Neural progenitor cell (in vitro differentiated cells): ENCODE data around the gene MAPK13. TPM values are rescaled to one million over a fixed set of nuclear protein-coding genes. Genes with fewer than 3 reads are reported as not detected.
A peak's percentile ranks its signal among the peaks of the same experiment; 100 is the strongest.

Experiments used
- DNase-seq: peaks from one replicate; pipeline ENCODE4 v3.0.0-alpha.2; 2016; ENCODE audit warnings: low spot score
- H2AFZ ChIP-seq: fragments of 200-600 bp; sonication (generic); replicated peaks from 2 replicates; pipeline ENCODE4 v1.6.1; 2016; ENCODE audit warnings: antibody characterized with exemption
- H3F3A ChIP-seq: fragments of 200-600 bp; sonication (generic); 2 replicates; pipeline ENCODE4 v1.6.1; 2016; ENCODE audit warnings: antibody characterized with exemption, low read depth
- H3K27ac ChIP-seq: fragments of 200-600 bp; sonication (generic); 2 replicates; pipeline ENCODE4 v1.5.1; 2016; ENCODE audit warnings: mild to moderate bottlenecking
- H3K27me3 ChIP-seq: fragments of 200-600 bp; sonication (generic); 2 replicates; pipeline ENCODE4 v1.6.1; 2016; ENCODE audit warnings: mild to moderate bottlenecking, moderate library complexity
- H3K36me3 ChIP-seq: fragments of 200-600 bp; sonication (generic); 2 replicates; pipeline ENCODE4 v1.5.1; 2016
- H3K4me1 ChIP-seq: fragments of 200-600 bp; sonication (generic); 2 replicates; pipeline ENCODE4 v1.6.1; 2016; ENCODE audit warnings: mixed run types
- H3K4me2 ChIP-seq: fragments of 200-600 bp; sonication (generic); 2 replicates; pipeline ENCODE4 v1.6.1; 2016
- H3K4me3 ChIP-seq: fragments of 200-600 bp; sonication (generic); 2 replicates; pipeline ENCODE4 v1.5.1; 2016
- H3K79me2 ChIP-seq: fragments of 200-600 bp; sonication (generic); 2 replicates; pipeline ENCODE4 v1.6.1; 2016; ENCODE audit warnings: low read depth
- H3K9ac ChIP-seq: fragments of 200-600 bp; sonication (generic); 2 replicates; pipeline ENCODE4 v1.6.1; 2016
- H3K9me3 ChIP-seq: fragments of 200-600 bp; sonication (generic); 2 replicates; pipeline ENCODE4 v1.5.1; 2016; ENCODE audit warnings: low read depth
- H4K20me1 ChIP-seq: fragments of 200-600 bp; sonication (generic); 2 replicates; pipeline ENCODE4 v1.6.1; 2016; ENCODE audit warnings: low read depth
- H3K27ac Mint-ChIP-seq: 3 replicates; pipeline ENCODE4 v1.8.0; 2021; ENCODE audit warnings: mixed read lengths
- H3K27me3 Mint-ChIP-seq: 2 replicates; pipeline ENCODE4 v1.8.0; 2022; ENCODE audit warnings: low read depth, mild to moderate bottlenecking, inconsistent platforms, moderate library complexity, mixed read lengths; ENCODE audit not compliant: insufficient read depth
- H3K36me3 Mint-ChIP-seq: 3 replicates; pipeline ENCODE4 v1.8.0; 2021; ENCODE audit warnings: mixed read lengths
- H3K4me1 Mint-ChIP-seq: 3 replicates; pipeline ENCODE4 v1.8.0; 2021; ENCODE audit warnings: mixed read lengths
- H3K4me3 Mint-ChIP-seq: 3 replicates; pipeline ENCODE4 v1.8.0; 2021; ENCODE audit warnings: mild to moderate bottlenecking, moderate library complexity, mixed read lengths
- H3K9me3 Mint-ChIP-seq: 3 replicates; pipeline ENCODE4 v1.8.0; 2020; ENCODE audit warnings: mixed read lengths
- EZH2 ChIP-seq: fragments of 200-600 bp; sonication (generic); IDR thresholded peaks from 2 replicates; pipeline ENCODE4 v1.6.1; 2017; ENCODE audit warnings: antibody characterized with exemption, mild to moderate bottlenecking, moderate library complexity
- EZH2phosphoT487 ChIP-seq: fragments of 200-600 bp; sonication (generic); IDR thresholded peaks from 2 replicates; pipeline ENCODE4 v1.6.1; 2017; ENCODE audit warnings: antibody characterized with exemption
- total RNA-seq: library from RNA; depleted of rRNA; stranded (reverse); fragments of >200 nt; gene quantifications from 2 replicates; pipeline ENCODE4 v1.2.3, GENCODE V29; 2015; ENCODE audit warnings: low replicate concordance
- TF ChIP-seq, protein P1 (sequence below): fragments of 200-600 bp; sonication (generic); IDR thresholded peaks from 2 replicates; pipeline ENCODE4 v1.5.1; 2017; ENCODE audit warnings: antibody characterized with exemption, mild to moderate bottlenecking

Gene MAPK13
- total RNA-seq, 1 donor from 2014 or later: 0.13 TPM

DNA sequence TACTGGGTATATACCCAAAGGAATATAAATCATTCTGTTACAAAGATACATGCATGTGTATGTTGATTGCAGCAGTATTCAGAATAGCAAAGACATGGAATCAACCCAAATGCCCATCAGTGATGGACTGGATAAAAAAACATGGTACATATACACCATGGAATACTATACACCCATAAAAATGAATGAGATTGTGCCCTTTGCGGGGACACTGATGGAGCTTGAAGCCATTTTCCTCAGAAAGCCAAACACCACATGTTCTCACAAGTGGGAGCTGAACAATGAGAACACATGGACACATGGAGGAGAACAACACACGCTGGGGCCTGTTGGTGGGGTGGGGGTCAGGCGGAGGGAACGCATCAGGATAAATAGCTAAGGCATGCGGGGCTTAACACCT is 41.3 kb upstream of the MAPK13 start:
- H3K27ac ChIP-seq: no peak overlapping the region
- Mint-ChIP-seq H3K4me1 (no peaks in the 10 kb centered on the region), H3K36me3 (peaks cover 41% of the 10 kb centered on the region), H3K4me3 (no peak overlapping the region), H3K9me3 (peaks cover 33% of the 10 kb centered on the region), H3K27ac (no peak overlapping the region), H3K27me3 (no peaks in the 10 kb centered on the region)
- no peak overlapping the region for H3K4me2 ChIP-seq
- H3K4me3 ChIP-seq: no peak overlapping the region
- H3K9me3 ChIP-seq: peaks cover 5% of the 10 kb centered on the region
- no peaks in the 10 kb centered on the region for H3K4me1 ChIP-seq
- H3K79me2 ChIP-seq: no peaks in the 10 kb centered on the region
- H3F3A ChIP-seq: peaks cover 7% of the 10 kb centered on the region
- H3K9ac ChIP-seq: no peak overlapping the region
- no peak for DNase-seq
- no peaks in the 10 kb centered on the region for H3K27me3 ChIP-seq
- no peaks in the 10 kb centered on the region for H3K36me3 ChIP-seq
- H4K20me1 ChIP-seq: no peaks in the 10 kb centered on the region
- no peak overlapping the region for H2AFZ ChIP-seq
- TF ChIP-seq EZH2 (no peak), EZH2phosphoT487 (no peak)
- TF ChIP-seq, protein P1, sequence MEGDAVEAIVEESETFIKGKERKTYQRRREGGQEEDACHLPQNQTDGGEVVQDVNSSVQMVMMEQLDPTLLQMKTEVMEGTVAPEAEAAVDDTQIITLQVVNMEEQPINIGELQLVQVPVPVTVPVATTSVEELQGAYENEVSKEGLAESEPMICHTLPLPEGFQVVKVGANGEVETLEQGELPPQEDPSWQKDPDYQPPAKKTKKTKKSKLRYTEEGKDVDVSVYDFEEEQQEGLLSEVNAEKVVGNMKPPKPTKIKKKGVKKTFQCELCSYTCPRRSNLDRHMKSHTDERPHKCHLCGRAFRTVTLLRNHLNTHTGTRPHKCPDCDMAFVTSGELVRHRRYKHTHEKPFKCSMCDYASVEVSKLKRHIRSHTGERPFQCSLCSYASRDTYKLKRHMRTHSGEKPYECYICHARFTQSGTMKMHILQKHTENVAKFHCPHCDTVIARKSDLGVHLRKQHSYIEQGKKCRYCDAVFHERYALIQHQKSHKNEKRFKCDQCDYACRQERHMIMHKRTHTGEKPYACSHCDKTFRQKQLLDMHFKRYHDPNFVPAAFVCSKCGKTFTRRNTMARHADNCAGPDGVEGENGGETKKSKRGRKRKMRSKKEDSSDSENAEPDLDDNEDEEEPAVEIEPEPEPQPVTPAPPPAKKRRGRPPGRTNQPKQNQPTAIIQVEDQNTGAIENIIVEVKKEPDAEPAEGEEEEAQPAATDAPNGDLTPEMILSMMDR: no peak

DNA sequence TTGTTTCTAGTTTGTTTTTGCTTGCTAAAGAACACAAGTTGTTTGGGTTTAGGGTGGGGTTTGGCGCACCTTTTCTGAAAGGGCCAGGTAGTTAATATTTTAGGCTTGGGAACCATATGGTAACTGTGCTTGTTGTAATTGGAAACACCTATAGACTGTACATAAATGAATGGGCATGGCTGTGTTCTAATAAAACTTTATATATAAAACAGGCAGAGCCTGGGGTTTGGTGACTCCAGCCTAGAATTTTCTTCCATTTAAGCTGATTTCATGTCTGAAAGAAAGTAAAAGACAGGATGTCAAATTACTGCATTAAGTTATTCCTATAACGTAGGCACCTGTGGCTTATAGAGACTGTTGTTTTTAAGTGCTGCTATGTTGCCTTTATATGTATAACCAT is 36.1 kb upstream of the MAPK13 start:
- no peak for TF ChIP-seq EZH2
- TF ChIP-seq, protein P1: no peak
- TF ChIP-seq EZH2phosphoT487: no peak
- no peak overlapping the region for H3K27ac Mint-ChIP-seq
- Histone ChIP-seq H3K27me3 (no peaks in the 10 kb centered on the region), H4K20me1 (no peaks in the 10 kb centered on the region), H3K9ac (no peak overlapping the region), H3K79me2 (no peaks in the 10 kb centered on the region), H3K4me2 (no peak overlapping the region), H3K4me3 (no peak overlapping the region), H3F3A (peaks cover 21% of the 10 kb centered on the region), H3K4me1 (peaks cover 13% of the 10 kb centered on the region), H2AFZ (no peak overlapping the region), H3K27ac (no peak overlapping the region), H3K9me3 (no peaks in the 10 kb centered on the region), H3K36me3 (no peaks in the 10 kb centered on the region)
- H3K9me3 Mint-ChIP-seq: no peaks in the 10 kb centered on the region
- H3K4me1 Mint-ChIP-seq: peaks cover 27% of the 10 kb centered on the region
- peaks cover 4% of the 10 kb centered on the region for H3K36me3 Mint-ChIP-seq
- H3K27me3 Mint-ChIP-seq: no peaks in the 10 kb centered on the region
- no peak overlapping the region for H3K4me3 Mint-ChIP-seq
- no peak for DNase-seq

DNA sequence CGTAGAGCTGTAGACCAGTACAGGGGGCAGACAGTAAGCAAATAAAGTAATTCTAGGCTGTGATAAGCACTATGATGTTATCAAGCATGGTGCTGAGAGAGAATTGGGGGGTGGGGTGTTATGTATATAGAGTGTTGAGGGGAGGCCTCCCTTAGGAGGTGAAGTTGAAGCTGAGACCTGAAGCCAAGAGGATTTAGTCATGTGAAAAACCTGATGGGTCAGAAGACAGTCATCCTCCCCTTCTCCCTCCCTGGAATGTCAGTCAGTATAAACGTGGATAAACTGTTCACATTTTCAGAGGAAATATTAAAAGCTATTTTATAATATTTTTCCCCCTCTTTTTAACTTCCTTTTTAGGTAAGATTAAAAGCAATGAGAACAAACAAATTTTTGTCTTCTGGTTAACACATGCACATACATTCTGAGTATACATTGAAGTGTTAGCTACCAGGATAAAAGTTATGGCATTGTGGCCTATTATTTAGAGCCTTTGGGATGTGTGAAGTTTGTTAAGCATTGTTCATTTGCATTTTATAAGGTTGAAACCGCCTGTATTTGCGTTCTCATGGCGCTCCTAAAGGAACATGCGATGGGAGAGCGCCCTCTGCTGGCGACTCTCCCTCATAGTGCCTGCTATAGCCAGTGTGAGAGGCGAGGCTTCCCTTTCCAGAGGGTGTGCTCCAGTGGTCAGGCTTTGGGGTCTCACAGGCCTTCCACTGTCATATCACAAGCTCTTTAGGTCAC is 35.4 kb upstream of the MAPK13 start:
- Histone ChIP-seq H4K20me1 (no peaks in the 10 kb centered on the region), H3F3A (peaks cover 21% of the 10 kb centered on the region), H3K27ac (no peak overlapping the region), H3K79me2 (no peaks in the 10 kb centered on the region), H3K4me3 (no peak overlapping the region), H3K36me3 (no peaks in the 10 kb centered on the region), H2AFZ (no peak overlapping the region), H3K9me3 (no peaks in the 10 kb centered on the region), H3K27me3 (no peaks in the 10 kb centered on the region), H3K9ac (no peak overlapping the region), H3K4me2 (no peak overlapping the region), H3K4me1 (peaks cover 14% of the 10 kb centered on the region)
- H3K36me3 Mint-ChIP-seq: peaks cover 4% of the 10 kb centered on the region
- no peaks in the 10 kb centered on the region for H3K27me3 Mint-ChIP-seq
- H3K4me3 Mint-ChIP-seq: no peak overlapping the region
- no peaks in the 10 kb centered on the region for H3K9me3 Mint-ChIP-seq
- no peak overlapping the region for H3K27ac Mint-ChIP-seq
- TF ChIP-seq EZH2phosphoT487: no peak
- TF ChIP-seq, protein P1: peak; percentile 100
- TF ChIP-seq EZH2: no peak
- DNase-seq: peak; percentile 88
- H3K4me1 Mint-ChIP-seq: peaks cover 30% of the 10 kb centered on the region
